ENCODE results near the gene ENTPD1. TPM values are rescaled to one million over a fixed set of nuclear protein-coding genes. Genes with fewer than 3 reads are reported as not detected.

The ENTPD1 gene
- total and polyA plus RNA-seq, 10 of the 15 experiments (the other 5 are each of a cell fraction or from before 2014, with no cell fraction given) = 110 to 413 (median 161) TPM

- TF ChIP-seq HSF1 (IDR thresholded peaks at IDR 0.05; ENCODE audit: low read depth, low read length) (no peak), MEF2B (IDR thresholded peaks at IDR 0.05; ENCODE audit: partially characterized antibody, poor library complexity, severe bottlenecking) (peak; percentile 75), POLR2AphosphoS2 (IDR thresholded peaks at IDR 0.05; ENCODE audit: low read depth, low read length) (no peak), MYB (IDR thresholded peaks at IDR 0.05; ENCODE audit: borderline replicate concordance, low read depth, low read length) (no peak), LARP7 (IDR thresholded peaks at IDR 0.05) (no peak), WRNIP1 (IDR thresholded peaks at IDR 0.05; ENCODE audit: borderline replicate concordance, low read depth, low read length) (no peak), SIN3A (IDR thresholded peaks at IDR 0.05; ENCODE audit: low read depth, low read length) (no peak), RELB (IDR thresholded peaks at IDR 0.05; ENCODE audit: low read depth) (peak; percentile 95), SMAD1 (IDR thresholded peaks at IDR 0.05; ENCODE audit: low read depth, partially characterized antibody) (peak; percentile 39), BHLHE40 (IDR thresholded peaks at IDR 0.05; ENCODE audit: borderline replicate concordance in 1 of 2, low read depth in 2 of 2, low read length in 1 of 2) (peak; percentile 80 to 86), RUNX3 (IDR thresholded peaks at IDR 0.05; ENCODE audit: low read length) (peak; percentile 93), IRF3 (IDR thresholded peaks at IDR 0.05) (no peak), CTCF (IDR thresholded peaks at IDR 0.05 in 2 of 3, conservative IDR thresholded peaks at IDR 0.05 in 1 of 3; ENCODE audit: control insufficient read depth in 2 of 3, extremely low read depth in 1 of 3, insufficient read depth in 1 of 3, low read depth in 3 of 3, low read length in 3 of 3) (no peak), EGR1 (IDR thresholded peaks at IDR 0.05; ENCODE audit: borderline replicate concordance in 1 of 2, low read depth in 2 of 2, low read length in 2 of 2) (no peak), SMAD5 (IDR thresholded peaks at IDR 0.05; ENCODE audit: low read depth) (no peak), ZBED1 (IDR thresholded peaks at IDR 0.05; ENCODE audit: borderline replicate concordance) (peak; percentile 85; the same call in 1 of the 2 replicates), CHD2 (IDR thresholded peaks at IDR 0.05; ENCODE audit: borderline replicate concordance, low read depth, low read length) (peak; percentile 52; the same call in 1 of the 2 replicates), ESRRA (IDR thresholded peaks at IDR 0.05; ENCODE audit: low read length) (no peak), PML (IDR thresholded peaks at IDR 0.05; ENCODE audit: low read length) (peak; percentile 91), NKRF (conservative IDR thresholded peaks at IDR 0.05) (no peak), KDM1A (IDR thresholded peaks at IDR 0.05; ENCODE audit: borderline replicate concordance) (no peak), SMC3 (IDR thresholded peaks at IDR 0.05; ENCODE audit: borderline replicate concordance, low read length) (peak; percentile 30; the same call in 1 of the 2 replicates)
Observed at GRCh38 chr10:95783741-95784140, 27.8 kb downstream of the ENTPD1 start (continued).
